ENCODE measurements around the gene CACNA2D3. TPM values are rescaled to one million over a fixed set of nuclear protein-coding genes. Genes with fewer than 3 reads are reported as not detected.

The CACNA2D3 gene
- total RNA-seq, 1 donor from 2014 or later: 0.17 TPM

DNA sequence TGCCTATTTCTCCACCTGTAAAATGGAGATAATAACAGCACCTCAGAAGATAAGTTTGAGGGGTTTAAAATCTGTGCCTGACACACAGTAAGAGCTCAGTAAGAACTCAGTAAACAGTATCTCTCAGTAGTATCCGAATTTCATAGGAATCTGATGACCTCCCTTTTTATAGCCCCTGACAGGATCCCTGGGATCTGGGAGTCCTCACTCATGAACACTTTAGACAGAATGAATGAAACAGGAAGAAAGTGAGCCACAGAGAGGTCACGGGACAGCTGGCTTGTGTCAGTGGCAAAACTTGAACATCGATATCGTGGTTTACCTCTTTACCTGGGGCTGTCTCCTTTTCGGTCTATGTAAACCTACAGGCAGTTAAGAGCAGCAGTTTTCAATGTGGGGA lies 754.3 kb downstream of the CACNA2D3 start:
- DNase-seq (ENCODE audit: low read depth): no peak
- TF ChIP-seq, protein P1, sequence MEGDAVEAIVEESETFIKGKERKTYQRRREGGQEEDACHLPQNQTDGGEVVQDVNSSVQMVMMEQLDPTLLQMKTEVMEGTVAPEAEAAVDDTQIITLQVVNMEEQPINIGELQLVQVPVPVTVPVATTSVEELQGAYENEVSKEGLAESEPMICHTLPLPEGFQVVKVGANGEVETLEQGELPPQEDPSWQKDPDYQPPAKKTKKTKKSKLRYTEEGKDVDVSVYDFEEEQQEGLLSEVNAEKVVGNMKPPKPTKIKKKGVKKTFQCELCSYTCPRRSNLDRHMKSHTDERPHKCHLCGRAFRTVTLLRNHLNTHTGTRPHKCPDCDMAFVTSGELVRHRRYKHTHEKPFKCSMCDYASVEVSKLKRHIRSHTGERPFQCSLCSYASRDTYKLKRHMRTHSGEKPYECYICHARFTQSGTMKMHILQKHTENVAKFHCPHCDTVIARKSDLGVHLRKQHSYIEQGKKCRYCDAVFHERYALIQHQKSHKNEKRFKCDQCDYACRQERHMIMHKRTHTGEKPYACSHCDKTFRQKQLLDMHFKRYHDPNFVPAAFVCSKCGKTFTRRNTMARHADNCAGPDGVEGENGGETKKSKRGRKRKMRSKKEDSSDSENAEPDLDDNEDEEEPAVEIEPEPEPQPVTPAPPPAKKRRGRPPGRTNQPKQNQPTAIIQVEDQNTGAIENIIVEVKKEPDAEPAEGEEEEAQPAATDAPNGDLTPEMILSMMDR (IDR thresholded peaks at IDR 0.05; ENCODE audit: insufficient read depth, low read length, poor library complexity, severe bottlenecking): no peak
- no peaks in the 10 kb centered on the region for H3K36me3 ChIP-seq (ENCODE audit: control insufficient read depth, insufficient read depth, low read length)
- no peak overlapping the region for H3K4me3 ChIP-seq (ENCODE audit: low read depth, low read length)
- no peaks in the 10 kb centered on the region for H3K27me3 ChIP-seq (ENCODE audit: control insufficient read depth, insufficient read depth, low read length)

DNA sequence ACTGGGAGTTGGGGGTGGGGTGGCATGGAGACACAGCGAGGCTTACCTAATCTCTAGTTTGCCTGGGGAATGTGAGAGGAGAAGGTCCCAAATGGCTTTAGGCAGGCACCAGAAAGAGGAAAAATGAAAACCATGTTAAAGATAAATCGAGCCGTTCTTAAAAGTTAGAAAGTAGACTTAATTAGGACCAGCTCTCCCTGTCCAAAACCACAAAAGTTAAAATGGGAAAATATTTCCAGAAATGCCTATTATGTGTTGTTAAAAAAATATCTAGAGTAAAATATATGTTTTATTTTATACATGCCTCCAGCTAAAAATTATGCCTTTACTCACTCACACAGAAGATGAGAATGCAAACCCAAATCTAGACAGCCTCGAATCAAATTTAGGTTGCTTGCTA lies 755.4 kb downstream of the CACNA2D3 start:
- TF ChIP-seq, protein P1 (IDR thresholded peaks at IDR 0.05; ENCODE audit: insufficient read depth, low read length, poor library complexity, severe bottlenecking): no peak
- Histone ChIP-seq H3K4me3 (ENCODE audit: low read depth, low read length) (no peak overlapping the region), H3K27me3 (ENCODE audit: control insufficient read depth, insufficient read depth, low read length) (no peaks in the 10 kb centered on the region), H3K36me3 (ENCODE audit: control insufficient read depth, insufficient read depth, low read length) (no peaks in the 10 kb centered on the region)
- no peak for DNase-seq (ENCODE audit: low read depth)

DNA sequence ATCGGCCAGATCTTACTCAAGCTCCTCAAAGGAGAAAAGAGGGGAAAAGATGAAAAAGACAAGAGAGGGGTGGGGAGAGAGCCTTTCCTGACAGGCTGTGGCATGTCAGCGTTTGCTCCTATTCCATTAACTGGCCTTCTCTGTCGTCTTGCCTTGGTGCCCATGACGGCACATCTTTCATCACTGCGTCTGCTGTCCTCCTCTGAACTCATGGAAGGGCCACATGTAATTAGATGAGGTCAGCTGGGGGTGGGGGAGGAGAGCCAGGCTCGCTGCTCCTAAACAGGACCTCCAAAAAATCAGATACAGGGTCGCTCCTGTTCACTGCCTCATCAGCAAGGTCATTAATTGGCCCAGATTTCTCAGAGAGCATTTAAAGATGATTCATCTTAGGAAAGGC lies 755.8 kb downstream of the CACNA2D3 start:
- no peak for DNase-seq (ENCODE audit: low read depth)
- H3K36me3 ChIP-seq (ENCODE audit: control insufficient read depth, insufficient read depth, low read length): no peaks in the 10 kb centered on the region
- TF ChIP-seq, protein P1 (IDR thresholded peaks at IDR 0.05; ENCODE audit: insufficient read depth, low read length, poor library complexity, severe bottlenecking): no peak
- no peak overlapping the region for H3K4me3 ChIP-seq (ENCODE audit: low read depth, low read length)
- H3K27me3 ChIP-seq (ENCODE audit: control insufficient read depth, insufficient read depth, low read length): no peaks in the 10 kb centered on the region

DNA sequence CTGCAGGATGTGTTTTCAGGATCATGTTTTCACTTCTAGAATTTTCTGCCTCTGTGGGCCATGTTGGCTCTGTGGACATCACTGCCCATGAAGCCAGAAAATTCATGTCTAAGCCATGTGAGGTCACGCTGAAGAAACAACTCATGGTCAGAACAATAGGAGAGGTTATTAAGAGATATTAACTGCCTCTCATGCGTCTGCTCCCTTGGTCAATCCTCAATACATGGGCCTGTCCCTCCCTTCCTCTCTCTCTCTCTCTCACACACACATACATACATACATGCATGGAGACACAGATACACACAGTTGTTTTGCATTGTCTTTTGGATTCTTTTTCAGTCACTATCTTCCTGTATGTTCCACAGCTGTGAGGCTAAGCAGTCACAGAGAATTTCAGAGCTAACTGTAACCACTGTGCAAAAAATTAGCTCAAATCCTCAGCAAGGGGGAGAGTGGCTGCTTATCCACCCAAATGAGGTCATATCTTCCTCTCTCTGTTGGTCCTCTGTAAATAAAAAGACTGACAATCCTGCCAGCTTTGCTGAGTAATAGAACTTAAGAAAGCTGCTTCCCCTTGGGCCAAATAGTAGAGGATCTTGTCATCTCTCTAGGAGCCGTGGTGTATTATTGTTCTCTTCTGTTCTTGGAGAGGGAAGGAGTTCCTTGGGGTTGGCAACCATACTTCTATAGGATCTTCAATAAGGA lies 759.9 kb downstream of the CACNA2D3 start:
- TF ChIP-seq, protein P1 (IDR thresholded peaks at IDR 0.05; ENCODE audit: insufficient read depth, low read length, poor library complexity, severe bottlenecking): no peak
- DNase-seq (ENCODE audit: low read depth): peak; percentile 75
- H3K36me3 ChIP-seq (ENCODE audit: control insufficient read depth, insufficient read depth, low read length): no peaks in the 10 kb centered on the region
- H3K27me3 ChIP-seq (ENCODE audit: control insufficient read depth, insufficient read depth, low read length): no peaks in the 10 kb centered on the region
- no peak overlapping the region for H3K4me3 ChIP-seq (ENCODE audit: low read depth, low read length)

DNA sequence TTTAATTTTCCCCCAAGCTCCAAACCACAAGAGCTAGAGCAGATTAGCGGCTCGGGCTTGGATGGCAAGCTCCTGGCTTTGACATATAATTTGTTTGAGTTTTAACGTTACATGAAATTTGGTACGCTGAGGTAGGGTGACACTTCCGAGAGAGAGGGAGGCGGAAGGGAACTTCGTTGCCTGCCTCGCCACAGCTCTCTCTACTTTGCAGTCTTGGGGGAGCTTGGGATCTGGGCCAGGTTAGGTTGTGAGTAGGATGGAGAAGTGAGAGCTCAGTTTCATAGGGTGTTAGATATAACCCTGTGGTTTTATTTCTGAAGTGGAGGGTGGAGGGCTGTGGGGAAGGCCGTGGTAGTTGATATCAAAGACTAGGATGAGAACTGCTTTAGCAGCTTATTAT lies 765.8 kb downstream of the CACNA2D3 start:
- Histone ChIP-seq H3K4me3 (ENCODE audit: low read depth, low read length) (no peak overlapping the region), H3K27me3 (ENCODE audit: control insufficient read depth, insufficient read depth, low read length) (no peaks in the 10 kb centered on the region), H3K36me3 (ENCODE audit: control insufficient read depth, insufficient read depth, low read length) (no peaks in the 10 kb centered on the region)
- DNase-seq (ENCODE audit: low read depth): no peak
- TF ChIP-seq, protein P1 (IDR thresholded peaks at IDR 0.05; ENCODE audit: insufficient read depth, low read length, poor library complexity, severe bottlenecking): no peak

DNA sequence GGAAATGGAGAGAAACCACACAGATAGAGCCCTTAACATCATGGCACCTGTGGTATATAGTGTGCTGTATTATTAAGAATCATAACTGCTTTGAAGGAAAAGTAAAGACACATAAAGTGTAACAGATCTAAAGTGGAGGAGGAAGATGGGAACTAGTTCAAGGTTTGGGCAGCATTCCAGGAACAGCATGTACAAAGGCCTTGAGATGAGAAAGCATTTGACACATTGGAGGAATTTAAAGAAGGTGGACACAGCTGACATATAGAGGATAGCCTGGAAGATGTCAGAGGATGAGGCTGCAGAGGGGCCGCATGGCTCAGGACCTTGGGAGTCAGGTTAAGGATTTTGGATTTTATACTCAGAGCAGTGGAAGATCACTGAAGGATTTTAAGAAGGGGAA lies 766.5 kb downstream of the CACNA2D3 start:
- DNase-seq (ENCODE audit: low read depth): no peak
- H3K36me3 ChIP-seq (ENCODE audit: control insufficient read depth, insufficient read depth, low read length): no peaks in the 10 kb centered on the region
- no peak overlapping the region for H3K4me3 ChIP-seq (ENCODE audit: low read depth, low read length)
- TF ChIP-seq, protein P1 (IDR thresholded peaks at IDR 0.05; ENCODE audit: insufficient read depth, low read length, poor library complexity, severe bottlenecking): no peak
- H3K27me3 ChIP-seq (ENCODE audit: control insufficient read depth, insufficient read depth, low read length): no peaks in the 10 kb centered on the region
